ENCODE measurements around the gene TLE3.

DNA sequence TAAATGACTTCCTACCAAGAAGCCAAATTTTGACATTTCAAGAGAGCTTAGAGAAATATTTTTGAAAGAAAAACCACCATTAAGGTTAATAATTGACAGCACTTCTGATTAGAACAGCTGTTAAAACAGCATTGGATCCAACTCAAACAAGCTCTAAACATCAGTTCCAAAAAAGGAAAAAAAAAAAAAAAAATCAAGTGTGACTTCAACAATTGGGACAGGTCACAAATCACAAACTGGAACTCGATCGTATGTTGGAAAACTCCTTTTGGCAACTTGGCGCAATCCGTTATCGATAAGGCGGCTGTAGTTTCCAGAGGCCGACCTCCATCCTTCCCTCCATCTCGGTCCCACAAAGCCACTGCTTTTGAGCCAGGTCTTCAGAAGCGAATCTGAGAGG is 17.8 kb downstream of the TLE3 start:
- TF ChIP-seq POLR2AphosphoS5 (IDR thresholded peaks at IDR 0.05): no peak
- TF ChIP-seq, protein P1, sequence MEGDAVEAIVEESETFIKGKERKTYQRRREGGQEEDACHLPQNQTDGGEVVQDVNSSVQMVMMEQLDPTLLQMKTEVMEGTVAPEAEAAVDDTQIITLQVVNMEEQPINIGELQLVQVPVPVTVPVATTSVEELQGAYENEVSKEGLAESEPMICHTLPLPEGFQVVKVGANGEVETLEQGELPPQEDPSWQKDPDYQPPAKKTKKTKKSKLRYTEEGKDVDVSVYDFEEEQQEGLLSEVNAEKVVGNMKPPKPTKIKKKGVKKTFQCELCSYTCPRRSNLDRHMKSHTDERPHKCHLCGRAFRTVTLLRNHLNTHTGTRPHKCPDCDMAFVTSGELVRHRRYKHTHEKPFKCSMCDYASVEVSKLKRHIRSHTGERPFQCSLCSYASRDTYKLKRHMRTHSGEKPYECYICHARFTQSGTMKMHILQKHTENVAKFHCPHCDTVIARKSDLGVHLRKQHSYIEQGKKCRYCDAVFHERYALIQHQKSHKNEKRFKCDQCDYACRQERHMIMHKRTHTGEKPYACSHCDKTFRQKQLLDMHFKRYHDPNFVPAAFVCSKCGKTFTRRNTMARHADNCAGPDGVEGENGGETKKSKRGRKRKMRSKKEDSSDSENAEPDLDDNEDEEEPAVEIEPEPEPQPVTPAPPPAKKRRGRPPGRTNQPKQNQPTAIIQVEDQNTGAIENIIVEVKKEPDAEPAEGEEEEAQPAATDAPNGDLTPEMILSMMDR (IDR thresholded peaks at IDR 0.05 in 8 of 11, conservative IDR thresholded peaks at IDR 0.05 in 3 of 11): no peak

Data from spleen (tissue), 7 donors.